ENCODE results near the gene EML4.
"Not testable (repeated sequence)": the region's sequence is repeated elsewhere in the genome, so short reads cannot be mapped to it uniquely, and the experiment has no call there.

DNA sequence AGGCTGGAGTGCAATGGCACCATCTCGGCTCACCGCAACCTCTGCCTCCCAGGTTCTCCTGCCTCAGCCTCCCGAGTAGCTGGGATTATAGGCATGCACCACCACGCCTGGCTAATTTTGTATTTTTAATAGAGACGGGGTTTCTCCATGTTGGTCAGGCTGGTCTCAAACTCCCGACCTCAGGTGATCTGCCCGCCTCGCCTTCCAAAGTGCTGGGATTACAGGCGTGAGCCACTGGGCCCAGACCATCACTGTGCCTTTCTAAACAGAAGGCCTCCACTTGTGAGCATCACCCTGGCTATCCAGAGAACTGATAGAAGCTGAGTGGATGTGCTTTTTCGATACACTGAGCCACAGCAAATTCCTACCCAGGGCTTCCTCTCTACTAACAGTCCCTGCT is 38.3 kb upstream of the EML4 start:
- TF ChIP-seq, protein P1, sequence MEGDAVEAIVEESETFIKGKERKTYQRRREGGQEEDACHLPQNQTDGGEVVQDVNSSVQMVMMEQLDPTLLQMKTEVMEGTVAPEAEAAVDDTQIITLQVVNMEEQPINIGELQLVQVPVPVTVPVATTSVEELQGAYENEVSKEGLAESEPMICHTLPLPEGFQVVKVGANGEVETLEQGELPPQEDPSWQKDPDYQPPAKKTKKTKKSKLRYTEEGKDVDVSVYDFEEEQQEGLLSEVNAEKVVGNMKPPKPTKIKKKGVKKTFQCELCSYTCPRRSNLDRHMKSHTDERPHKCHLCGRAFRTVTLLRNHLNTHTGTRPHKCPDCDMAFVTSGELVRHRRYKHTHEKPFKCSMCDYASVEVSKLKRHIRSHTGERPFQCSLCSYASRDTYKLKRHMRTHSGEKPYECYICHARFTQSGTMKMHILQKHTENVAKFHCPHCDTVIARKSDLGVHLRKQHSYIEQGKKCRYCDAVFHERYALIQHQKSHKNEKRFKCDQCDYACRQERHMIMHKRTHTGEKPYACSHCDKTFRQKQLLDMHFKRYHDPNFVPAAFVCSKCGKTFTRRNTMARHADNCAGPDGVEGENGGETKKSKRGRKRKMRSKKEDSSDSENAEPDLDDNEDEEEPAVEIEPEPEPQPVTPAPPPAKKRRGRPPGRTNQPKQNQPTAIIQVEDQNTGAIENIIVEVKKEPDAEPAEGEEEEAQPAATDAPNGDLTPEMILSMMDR (IDR thresholded peaks at IDR 0.05), result not testable (repeated sequence)
- TF ChIP-seq POLR2AphosphoS5, POLR2A (IDR thresholded peaks at IDR 0.05): not testable (repeated sequence)
